OCI-LY1 (cell line): Measurements from ENCODE around the gene REXO4.

Experiments
- H2AFZ ChIP-seq: fragments of 200-600 bp; sonication (generic), shearing (Covaris generic); 2 replicates; pipeline ENCODE4 v1.6.0; 2014; ENCODE audit warnings: antibody characterized with exemption, mild to moderate bottlenecking, low read length
- H3F3A ChIP-seq: fragments of 200-600 bp; sonication (generic), shearing (Covaris generic); 2 replicates; pipeline ENCODE4 v1.6.0; 2014; ENCODE audit warnings: mild to moderate bottlenecking, antibody characterized with exemption, low read length, moderate library complexity; ENCODE audit not compliant: insufficient read depth
- H3K27ac ChIP-seq: fragments of 200-600 bp; sonication (generic); 2 replicates; pipeline ENCODE4 v1.5.1; 2014; ENCODE audit warnings: low read length, mixed run types, mild to moderate bottlenecking, low read depth; ENCODE audit not compliant: poor library complexity, severe bottlenecking
- H3K27me3 ChIP-seq: fragments of 200-600 bp; sonication (generic); 2 replicates; pipeline ENCODE4 v1.6.0; 2014; ENCODE audit warnings: antibody characterized with exemption, mild to moderate bottlenecking, low read length, moderate library complexity; ENCODE audit not compliant: insufficient read depth
- H3K36me3 ChIP-seq: fragments of 200-600 bp; sonication (generic); 2 replicates; pipeline ENCODE4 v1.6.1; 2014; ENCODE audit warnings: mild to moderate bottlenecking, antibody characterized with exemption, low read length, moderate library complexity, mixed read lengths; ENCODE audit not compliant: insufficient read depth
- H3K4me1 ChIP-seq: fragments of 200-600 bp; sonication (generic); 2 replicates; pipeline ENCODE4 v1.5.1; 2014; ENCODE audit warnings: mild to moderate bottlenecking, low read length, moderate library complexity; ENCODE audit not compliant: insufficient read depth, severe bottlenecking
- H3K4me2 ChIP-seq: fragments of 200-600 bp; sonication (generic), shearing (Covaris generic); 2 replicates; pipeline ENCODE4 v1.6.1; 2014; ENCODE audit warnings: low read length
- H3K4me3 ChIP-seq: fragments of 200-600 bp; sonication (generic); 2 replicates; pipeline ENCODE4 v1.5.1; 2014; ENCODE audit warnings: low read length, low read depth, mild to moderate bottlenecking, mixed read lengths; ENCODE audit not compliant: poor library complexity, severe bottlenecking
- H3K79me2 ChIP-seq: fragments of 200-600 bp; shearing (Covaris generic); 2 replicates; pipeline ENCODE4 v1.6.1; 2016; ENCODE audit warnings: mixed run types, low read length, mixed read lengths; ENCODE audit not compliant: insufficient read depth
- H3K9ac ChIP-seq: fragments of 200-600 bp; sonication (generic), shearing (Covaris generic); 2 replicates; pipeline ENCODE4 v1.6.1; 2014; ENCODE audit warnings: mild to moderate bottlenecking, low read length, mixed read lengths
- H3K9me2 ChIP-seq: fragments of 200-600 bp; sonication (generic), shearing (Covaris generic); 2 replicates; pipeline ENCODE4 v1.6.1; 2014; ENCODE audit warnings: low read depth, mild to moderate bottlenecking, low read length, mixed read lengths
- H3K9me3 ChIP-seq: fragments of 200-600 bp; shearing (Covaris generic); 2 replicates; pipeline ENCODE4 v1.6.1; 2014; ENCODE audit warnings: low read length, mixed read lengths
- H4K20me1 ChIP-seq: fragments of 200-600 bp; sonication (generic), shearing (Covaris generic); 2 replicates; pipeline ENCODE4 v1.6.0; 2016; ENCODE audit warnings: mild to moderate bottlenecking, low read length; ENCODE audit not compliant: insufficient read depth
- CTCF ChIP-seq: fragments of 200-600 bp; sonication (generic), shearing (Covaris generic); IDR thresholded peaks from 2 replicates; pipeline ENCODE4 v1.5.1; 2017; ENCODE audit warnings: mild to moderate bottlenecking, antibody characterized with exemption, low read length, moderate library complexity, mixed read lengths
- EZH2 ChIP-seq: fragments of 200-600 bp; sonication (generic), shearing (Covaris generic); IDR thresholded peaks from 2 replicates; pipeline ENCODE4 v1.8.0; 2017; ENCODE audit warnings: borderline replicate concordance, mixed run types, mild to moderate bottlenecking, antibody characterized with exemption, low read length, moderate library complexity, mixed read lengths

Gene REXO4

DNA sequence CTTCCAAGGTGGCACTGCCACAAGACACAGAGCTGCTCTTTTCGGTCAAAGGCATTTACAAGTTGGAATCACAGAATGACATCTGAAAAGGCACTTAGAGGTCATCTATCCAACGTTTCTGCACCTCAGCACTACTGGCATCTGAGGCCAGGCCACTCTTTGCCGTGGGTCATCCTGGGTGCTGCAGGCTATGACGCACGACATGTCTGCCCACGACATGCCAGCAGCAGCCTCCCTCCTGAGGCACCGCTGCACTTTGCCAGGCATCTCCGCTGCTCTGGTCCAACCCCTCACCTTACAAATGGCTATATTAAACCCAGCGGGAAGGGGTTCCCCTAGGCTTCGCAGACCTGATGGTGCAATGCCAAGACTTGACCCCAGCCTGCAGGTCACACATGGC is 50.0 kb downstream of the REXO4 start:
- H3K27ac ChIP-seq: no peak overlapping the region
- TF ChIP-seq EZH2 (no peak), CTCF (no peak)
- peaks cover 13% of the 10 kb centered on the region for H3K79me2 ChIP-seq
- H3K27me3 ChIP-seq: no peaks in the 10 kb centered on the region
- no peaks in the 10 kb centered on the region for H4K20me1 ChIP-seq
- no peaks in the 10 kb centered on the region for H3F3A ChIP-seq
- H3K9me3 ChIP-seq: no peaks in the 10 kb centered on the region
- no peak overlapping the region for H3K9ac ChIP-seq
- peaks cover 56% of the 10 kb centered on the region for H3K36me3 ChIP-seq
- H3K4me2 ChIP-seq: no peak overlapping the region
- H3K4me1 ChIP-seq: peaks cover 27% of the 10 kb centered on the region
- H2AFZ ChIP-seq: no peak overlapping the region
- no peak overlapping the region for H3K4me3 ChIP-seq
- H3K9me2 ChIP-seq: no peaks in the 10 kb centered on the region

DNA sequence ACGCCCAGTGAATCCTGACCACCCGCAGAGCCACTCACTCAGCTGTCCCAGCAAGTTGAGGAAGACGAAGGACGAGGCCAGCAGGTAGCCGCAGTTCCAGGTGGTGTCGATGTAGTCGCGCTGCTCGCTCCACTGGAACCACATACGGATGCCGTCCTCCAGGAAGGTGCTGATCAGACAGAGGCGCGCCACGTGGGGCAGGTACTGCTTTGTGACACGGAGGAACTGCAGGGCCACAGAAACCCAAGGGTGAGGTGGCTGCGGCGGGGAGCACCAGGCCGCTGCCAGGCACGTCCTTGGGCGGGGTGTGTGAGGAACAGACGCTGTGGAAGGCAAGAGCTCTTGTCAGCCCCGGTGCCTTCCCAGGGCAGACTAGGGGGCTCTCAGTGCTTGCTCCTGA is 50.6 kb downstream of the REXO4 start:
- Histone ChIP-seq H3K9ac (no peak overlapping the region), H3K27me3 (no peaks in the 10 kb centered on the region), H3K79me2 (peaks cover 12% of the 10 kb centered on the region), H3K4me2 (no peak overlapping the region), H2AFZ (no peak overlapping the region), H3K9me2 (no peaks in the 10 kb centered on the region), H4K20me1 (no peaks in the 10 kb centered on the region), H3K4me3 (no peak overlapping the region), H3K36me3 (peaks cover 62% of the 10 kb centered on the region), H3K4me1 (peaks cover 21% of the 10 kb centered on the region), H3F3A (no peaks in the 10 kb centered on the region), H3K27ac (no peak overlapping the region), H3K9me3 (no peaks in the 10 kb centered on the region)
- TF ChIP-seq CTCF (no peak), EZH2 (no peak)

GRCh38 chr9:133366435-133366834 is 51.4 kb downstream of the REXO4 start:
- H3F3A ChIP-seq: no peaks in the 10 kb centered on the region
- no peaks in the 10 kb centered on the region for H3K9me2 ChIP-seq
- no peaks in the 10 kb centered on the region for H3K27me3 ChIP-seq
- H4K20me1 ChIP-seq: no peaks in the 10 kb centered on the region
- peaks cover 13% of the 10 kb centered on the region for H3K4me1 ChIP-seq
- H2AFZ ChIP-seq: no peak overlapping the region
- H3K9ac ChIP-seq: no peak overlapping the region
- no peak for TF ChIP-seq EZH2
- no peak for TF ChIP-seq CTCF
- H3K79me2 ChIP-seq: peaks cover 4% of the 10 kb centered on the region
- H3K4me2 ChIP-seq: no peak overlapping the region
- no peak overlapping the region for H3K4me3 ChIP-seq
- H3K27ac ChIP-seq: no peak overlapping the region
- peaks cover 70% of the 10 kb centered on the region for H3K36me3 ChIP-seq
- no peaks in the 10 kb centered on the region for H3K9me3 ChIP-seq
